ENCODE measurements around the gene JSRP1. TPM values are rescaled to one million over a fixed set of nuclear protein-coding genes. Genes with fewer than 3 reads are reported as not detected.

Gene JSRP1
- polyA plus RNA-seq, 1 donor from 2014 or later = 1.4 TPM

DNA sequence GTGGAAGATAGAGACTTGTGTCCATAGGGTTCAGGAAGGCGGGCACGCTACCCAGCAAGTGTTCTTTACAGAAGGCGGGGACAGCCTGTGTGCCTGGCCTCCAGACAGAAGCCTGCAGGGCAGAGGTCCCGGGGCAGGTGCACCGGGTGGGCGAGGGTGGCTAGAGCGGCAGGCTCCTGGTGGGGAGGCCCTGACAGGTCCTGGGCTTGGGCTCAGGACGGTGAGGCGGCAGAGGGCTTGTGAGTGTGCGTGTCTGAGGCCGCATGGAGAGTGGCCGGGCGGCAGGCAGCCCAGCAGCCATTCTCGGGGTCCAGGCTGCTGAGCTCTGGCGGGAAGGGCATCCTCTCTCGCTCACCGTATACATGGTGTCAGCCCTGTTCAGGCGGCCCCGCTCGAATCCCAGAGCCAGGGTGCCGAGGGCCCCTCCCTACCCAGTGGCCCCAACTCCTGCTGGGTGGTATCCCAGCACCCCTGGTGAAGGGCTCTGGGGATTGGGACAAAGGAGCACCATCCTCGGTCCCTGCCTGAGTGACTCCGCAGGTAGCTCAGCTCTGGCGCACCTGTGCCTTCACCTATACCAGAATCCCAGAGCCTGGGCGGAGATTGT lies 10.1 kb downstream of the JSRP1 start:
- Histone ChIP-seq H3K79me2 (replicated peaks; ENCODE audit: insufficient read depth, low read length) (peaks cover 19% of the 10 kb centered on the region), H3K27ac (ENCODE audit: low read length) (no peak overlapping the region), H3K9me3 (ENCODE audit: low read length) (no peaks in the 10 kb centered on the region), H3K4me2 (ENCODE audit: low read length) (no peak overlapping the region), H3K36me3 (ENCODE audit: insufficient read depth, low read length) (no peaks in the 10 kb centered on the region), H4K20me1 (ENCODE audit: insufficient read depth) (no peaks in the 10 kb centered on the region), H3K9me2 (ENCODE audit: insufficient read depth, low read length) (no peaks in the 10 kb centered on the region), H3K4me3 (ENCODE audit: low read length) (no peak overlapping the region), H3K9ac (ENCODE audit: low read length) (no peak overlapping the region), H2AFZ (ENCODE audit: low read depth, low read length) (no peak overlapping the region), H3F3A (ENCODE audit: insufficient read depth, low read length, poor library complexity, severe bottlenecking) (no peaks in the 10 kb centered on the region), H3K27me3 (ENCODE audit: insufficient read depth, low read depth, low read length) (no peaks in the 10 kb centered on the region)
- TF ChIP-seq RAD21 (conservative IDR thresholded peaks at IDR 0.05) (no peak), MXI1 (conservative IDR thresholded peaks at IDR 0.05; ENCODE audit: poor library complexity, severe bottlenecking) (no peak), POLR2AphosphoS5 (IDR thresholded peaks at IDR 0.05) (no peak), SMC3 (conservative IDR thresholded peaks at IDR 0.05; ENCODE audit: poor library complexity) (no peak)
- TF ChIP-seq, protein P1, sequence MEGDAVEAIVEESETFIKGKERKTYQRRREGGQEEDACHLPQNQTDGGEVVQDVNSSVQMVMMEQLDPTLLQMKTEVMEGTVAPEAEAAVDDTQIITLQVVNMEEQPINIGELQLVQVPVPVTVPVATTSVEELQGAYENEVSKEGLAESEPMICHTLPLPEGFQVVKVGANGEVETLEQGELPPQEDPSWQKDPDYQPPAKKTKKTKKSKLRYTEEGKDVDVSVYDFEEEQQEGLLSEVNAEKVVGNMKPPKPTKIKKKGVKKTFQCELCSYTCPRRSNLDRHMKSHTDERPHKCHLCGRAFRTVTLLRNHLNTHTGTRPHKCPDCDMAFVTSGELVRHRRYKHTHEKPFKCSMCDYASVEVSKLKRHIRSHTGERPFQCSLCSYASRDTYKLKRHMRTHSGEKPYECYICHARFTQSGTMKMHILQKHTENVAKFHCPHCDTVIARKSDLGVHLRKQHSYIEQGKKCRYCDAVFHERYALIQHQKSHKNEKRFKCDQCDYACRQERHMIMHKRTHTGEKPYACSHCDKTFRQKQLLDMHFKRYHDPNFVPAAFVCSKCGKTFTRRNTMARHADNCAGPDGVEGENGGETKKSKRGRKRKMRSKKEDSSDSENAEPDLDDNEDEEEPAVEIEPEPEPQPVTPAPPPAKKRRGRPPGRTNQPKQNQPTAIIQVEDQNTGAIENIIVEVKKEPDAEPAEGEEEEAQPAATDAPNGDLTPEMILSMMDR (IDR thresholded peaks at IDR 0.05; ENCODE audit: poor library complexity, severe bottlenecking) = no peak

DNA sequence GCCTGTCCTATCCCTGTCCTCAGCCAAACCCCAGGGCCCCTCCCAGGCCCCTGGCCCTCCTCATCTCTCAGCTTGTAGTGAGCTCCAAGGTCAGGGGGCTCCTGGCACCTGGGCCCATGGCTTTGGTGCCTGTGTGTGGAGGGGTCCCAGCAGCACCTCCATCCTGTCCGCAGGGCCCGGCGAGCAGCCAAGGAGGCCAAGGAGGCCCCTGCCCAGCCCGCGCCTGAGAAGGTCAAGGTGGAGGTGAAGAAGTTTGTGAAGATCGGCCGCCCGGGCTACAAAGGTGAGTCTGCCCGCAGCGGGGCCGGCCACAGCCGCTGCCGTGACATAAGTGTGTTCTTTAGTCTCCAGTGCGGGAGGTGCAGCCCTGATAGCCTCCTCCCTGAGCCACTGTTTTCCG lies 10.9 kb downstream of the JSRP1 start:
- Histone ChIP-seq H3K79me2 (replicated peaks; ENCODE audit: insufficient read depth, low read length) (peaks cover 27% of the 10 kb centered on the region), H3K27me3 (ENCODE audit: insufficient read depth, low read depth, low read length) (no peaks in the 10 kb centered on the region), H3K9me3 (ENCODE audit: low read length) (no peaks in the 10 kb centered on the region), H3K9me2 (ENCODE audit: insufficient read depth, low read length) (no peaks in the 10 kb centered on the region), H3K27ac (ENCODE audit: low read length) (no peak overlapping the region), H2AFZ (ENCODE audit: low read depth, low read length) (no peak overlapping the region), H3K36me3 (ENCODE audit: insufficient read depth, low read length) (no peaks in the 10 kb centered on the region), H3K4me3 (ENCODE audit: low read length) (no peak overlapping the region), H3K9ac (ENCODE audit: low read length) (no peak overlapping the region), H3F3A (ENCODE audit: insufficient read depth, low read length, poor library complexity, severe bottlenecking) (no peaks in the 10 kb centered on the region), H4K20me1 (ENCODE audit: insufficient read depth) (no peaks in the 10 kb centered on the region), H3K4me2 (ENCODE audit: low read length) (no peak overlapping the region)
- TF ChIP-seq, protein P1 (IDR thresholded peaks at IDR 0.05; ENCODE audit: poor library complexity, severe bottlenecking) = no peak
- TF ChIP-seq MXI1 (conservative IDR thresholded peaks at IDR 0.05; ENCODE audit: poor library complexity, severe bottlenecking) (no peak), POLR2AphosphoS5 (IDR thresholded peaks at IDR 0.05) (no peak), RAD21 (conservative IDR thresholded peaks at IDR 0.05) (no peak), EZH2 (IDR thresholded peaks at IDR 0.05; ENCODE audit: borderline replicate concordance, insufficient read depth, low read length, poor library complexity, severe bottlenecking) (no peak), SMC3 (conservative IDR thresholded peaks at IDR 0.05; ENCODE audit: poor library complexity) (no peak), EP300 (conservative IDR thresholded peaks at IDR 0.05; ENCODE audit: poor library complexity, severe bottlenecking) (no peak), TAF1 (IDR thresholded peaks at IDR 0.05; ENCODE audit: low read depth) (no peak)
- TF ChIP-seq, protein P2, sequence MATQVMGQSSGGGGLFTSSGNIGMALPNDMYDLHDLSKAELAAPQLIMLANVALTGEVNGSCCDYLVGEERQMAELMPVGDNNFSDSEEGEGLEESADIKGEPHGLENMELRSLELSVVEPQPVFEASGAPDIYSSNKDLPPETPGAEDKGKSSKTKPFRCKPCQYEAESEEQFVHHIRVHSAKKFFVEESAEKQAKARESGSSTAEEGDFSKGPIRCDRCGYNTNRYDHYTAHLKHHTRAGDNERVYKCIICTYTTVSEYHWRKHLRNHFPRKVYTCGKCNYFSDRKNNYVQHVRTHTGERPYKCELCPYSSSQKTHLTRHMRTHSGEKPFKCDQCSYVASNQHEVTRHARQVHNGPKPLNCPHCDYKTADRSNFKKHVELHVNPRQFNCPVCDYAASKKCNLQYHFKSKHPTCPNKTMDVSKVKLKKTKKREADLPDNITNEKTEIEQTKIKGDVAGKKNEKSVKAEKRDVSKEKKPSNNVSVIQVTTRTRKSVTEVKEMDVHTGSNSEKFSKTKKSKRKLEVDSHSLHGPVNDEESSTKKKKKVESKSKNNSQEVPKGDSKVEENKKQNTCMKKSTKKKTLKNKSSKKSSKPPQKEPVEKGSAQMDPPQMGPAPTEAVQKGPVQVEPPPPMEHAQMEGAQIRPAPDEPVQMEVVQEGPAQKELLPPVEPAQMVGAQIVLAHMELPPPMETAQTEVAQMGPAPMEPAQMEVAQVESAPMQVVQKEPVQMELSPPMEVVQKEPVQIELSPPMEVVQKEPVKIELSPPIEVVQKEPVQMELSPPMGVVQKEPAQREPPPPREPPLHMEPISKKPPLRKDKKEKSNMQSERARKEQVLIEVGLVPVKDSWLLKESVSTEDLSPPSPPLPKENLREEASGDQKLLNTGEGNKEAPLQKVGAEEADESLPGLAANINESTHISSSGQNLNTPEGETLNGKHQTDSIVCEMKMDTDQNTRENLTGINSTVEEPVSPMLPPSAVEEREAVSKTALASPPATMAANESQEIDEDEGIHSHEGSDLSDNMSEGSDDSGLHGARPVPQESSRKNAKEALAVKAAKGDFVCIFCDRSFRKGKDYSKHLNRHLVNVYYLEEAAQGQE (IDR thresholded peaks at IDR 0.05; ENCODE audit: borderline replicate concordance) = no peak

All from neural cell (in vitro differentiated cells).